Mesothelial cell of epicardium (in vitro differentiated cells): ENCODE data around the gene TRABD2A. TPM values are rescaled to one million over a fixed set of nuclear protein-coding genes. Genes with fewer than 3 reads are reported as not detected.

Experiments used
- DNase-seq, 2 experiments: peaks; one replicate each; pipeline ENCODE4 v3.0.0; 2021; ENCODE audit warnings: low spot score in 2 of 2; ENCODE audit not compliant: unreplicated experiment in 2 of 2
- H3K27ac Mint-ChIP-seq: 2 replicates; pipeline ENCODE4 v1.8.0; 2021; ENCODE audit warnings: mixed read lengths
- H3K27me3 Mint-ChIP-seq: 2 replicates; pipeline ENCODE4 v1.8.0; 2021; ENCODE audit warnings: low read depth, mixed read lengths
- H3K36me3 Mint-ChIP-seq: 2 replicates; pipeline ENCODE4 v1.8.0; 2021; ENCODE audit warnings: mixed read lengths
- H3K4me1 Mint-ChIP-seq: 2 replicates; pipeline ENCODE4 v1.8.0; 2021; ENCODE audit warnings: mixed read lengths
- H3K4me3 Mint-ChIP-seq: 2 replicates; pipeline ENCODE4 v1.8.0; 2021; ENCODE audit warnings: mild to moderate bottlenecking, moderate library complexity, mixed read lengths
- H3K9me3 Mint-ChIP-seq: 2 replicates; pipeline ENCODE4 v1.8.0; 2021; ENCODE audit warnings: mixed read lengths
- CTCF ChIP-seq: fragments of 200-600 bp; sonication (generic); IDR thresholded peaks from one replicate; pipeline ENCODE4 v1.5.0; 2021; ENCODE audit warnings: antibody characterized with exemption; ENCODE audit not compliant: unreplicated experiment
- total RNA-seq: library from RNA; stranded (reverse); gene quantifications from 3 replicates; pipeline ENCODE4 v1.2.1, GENCODE V29; 2021

TRABD2A gene
- total RNA-seq, 1 donor from 2014 or later, result 0.45 TPM

- Mint-ChIP-seq H3K4me1 (peaks cover 27% of the 10 kb centered on the region), H3K27me3 (peaks cover 56% of the 10 kb centered on the region), H3K27ac (no peak overlapping the region), H3K4me3 (no peak overlapping the region), H3K9me3 (no peaks in the 10 kb centered on the region), H3K36me3 (no peaks in the 10 kb centered on the region)
- DNase-seq, result no peak
- TF ChIP-seq CTCF, result no peak
Observed at GRCh38 chr2:84885111-84885510, 4.2 kb upstream of the TRABD2A start.

- Mint-ChIP-seq H3K4me3 (no peak overlapping the region), H3K9me3 (no peaks in the 10 kb centered on the region), H3K27ac (no peak overlapping the region), H3K27me3 (peaks cover 62% of the 10 kb centered on the region), H3K4me1 (peaks cover 29% of the 10 kb centered on the region), H3K36me3 (no peaks in the 10 kb centered on the region)
- TF ChIP-seq CTCF, result no peak
- DNase-seq, result no peak
Observed at GRCh38 chr2:84884449-84884848, 3.6 kb upstream of the TRABD2A start.

- DNase-seq, result no peak
- Mint-ChIP-seq H3K4me1 (peaks cover 22% of the 10 kb centered on the region), H3K4me3 (peak overlapping the region; percentile 65), H3K27ac (no peak overlapping the region), H3K36me3 (no peaks in the 10 kb centered on the region), H3K9me3 (no peaks in the 10 kb centered on the region), H3K27me3 (peaks cover 77% of the 10 kb centered on the region)
- TF ChIP-seq CTCF, result no peak
Observed at GRCh38 chr2:84882775-84883550, 2.1 kb upstream of the TRABD2A start.

- peaks cover 22% of the 10 kb centered on the region for H3K4me1 Mint-ChIP-seq
- no peaks in the 10 kb centered on the region for H3K9me3 Mint-ChIP-seq
- no peak for DNase-seq
- no peak for TF ChIP-seq CTCF
- peak overlapping the region; percentile 65 for H3K4me3 Mint-ChIP-seq
- H3K36me3 Mint-ChIP-seq, result no peaks in the 10 kb centered on the region
- H3K27ac Mint-ChIP-seq, result no peak overlapping the region
- peaks cover 83% of the 10 kb centered on the region for H3K27me3 Mint-ChIP-seq
Observed at GRCh38 chr2:84882414-84882738, 1.5 kb upstream of the TRABD2A start.

GRCh38 chr2:84881581-84882413 is 913 bp upstream of the TRABD2A start:
- H3K4me1 Mint-ChIP-seq, result peaks cover 22% of the 10 kb centered on the region
- H3K27ac Mint-ChIP-seq, result no peak overlapping the region
- no peaks in the 10 kb centered on the region for H3K36me3 Mint-ChIP-seq
- no peaks in the 10 kb centered on the region for H3K9me3 Mint-ChIP-seq
- peak; percentile 66 for TF ChIP-seq CTCF
- peak overlapping the region; percentile 65 for H3K4me3 Mint-ChIP-seq
- DNase-seq, result peak in 1 of 2 experiments; percentile 76
- H3K27me3 Mint-ChIP-seq, result peaks cover 87% of the 10 kb centered on the region
